NCI-H1048 (cell line): ENCODE data around the gene GLB1L3.

ENCODE experiments used
- DNase-seq: peaks from one replicate; lab custom pipeline; 2025; lab: John Stamatoyannopoulos, UW

Gene GLB1L3, protein sequence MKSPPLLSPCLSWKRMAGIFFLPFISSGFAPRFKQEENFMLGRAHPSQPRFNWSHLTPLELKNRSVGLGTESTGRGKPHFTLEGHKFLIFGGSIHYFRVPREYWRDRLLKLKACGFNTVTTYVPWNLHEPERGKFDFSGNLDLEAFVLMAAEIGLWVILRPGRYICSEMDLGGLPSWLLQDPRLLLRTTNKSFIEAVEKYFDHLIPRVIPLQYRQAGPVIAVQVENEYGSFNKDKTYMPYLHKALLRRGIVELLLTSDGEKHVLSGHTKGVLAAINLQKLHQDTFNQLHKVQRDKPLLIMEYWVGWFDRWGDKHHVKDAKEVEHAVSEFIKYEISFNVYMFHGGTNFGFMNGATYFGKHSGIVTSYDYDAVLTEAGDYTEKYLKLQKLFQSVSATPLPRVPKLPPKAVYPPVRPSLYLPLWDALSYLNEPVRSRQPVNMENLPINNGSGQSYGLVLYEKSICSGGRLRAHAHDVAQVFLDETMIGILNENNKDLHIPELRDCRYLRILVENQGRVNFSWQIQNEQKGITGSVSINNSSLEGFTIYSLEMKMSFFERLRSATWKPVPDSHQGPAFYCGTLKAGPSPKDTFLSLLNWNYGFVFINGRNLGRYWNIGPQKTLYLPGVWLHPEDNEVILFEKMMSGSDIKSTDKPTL

DNA sequence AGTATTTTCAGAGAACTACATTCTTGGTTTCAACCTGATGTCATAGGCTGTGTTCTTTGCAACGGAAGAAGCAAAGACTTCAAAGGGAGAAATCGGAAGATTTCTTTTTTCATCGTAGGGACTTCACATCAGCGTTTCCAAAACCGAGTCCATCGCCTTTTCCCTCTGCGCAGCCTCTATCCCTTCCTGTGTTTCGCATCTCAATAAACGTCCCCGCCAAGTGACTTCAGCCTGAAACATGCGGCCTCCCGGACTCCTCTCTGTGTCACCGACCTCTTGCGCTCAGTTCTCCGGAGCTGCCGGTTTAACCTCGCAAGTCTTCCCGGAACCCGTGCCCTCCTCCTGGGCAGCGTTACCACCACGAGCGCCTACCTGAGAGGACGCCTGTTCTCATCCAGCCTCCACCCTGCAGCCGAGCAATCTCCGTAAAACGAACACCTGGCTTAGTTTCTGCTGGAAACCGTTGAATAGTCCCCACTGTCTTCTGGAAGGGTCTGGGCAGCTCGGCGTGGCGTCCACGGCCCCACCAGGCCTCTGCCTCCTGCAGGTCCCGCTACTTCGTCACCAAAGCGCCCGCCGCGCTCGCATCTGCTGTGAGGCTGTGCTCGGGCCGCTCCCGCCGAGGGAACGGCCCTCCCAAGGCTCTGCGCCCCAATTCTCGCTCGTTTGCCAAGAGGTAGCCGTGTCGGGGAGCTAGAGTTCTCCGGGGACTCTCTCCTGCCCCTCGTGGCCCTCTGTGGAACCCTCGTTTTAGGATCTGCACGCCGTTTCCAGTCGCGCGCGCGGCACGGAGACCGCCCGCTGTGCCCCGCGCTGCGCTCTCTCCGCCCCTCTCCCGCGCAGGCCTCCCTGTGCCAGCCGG, at the start of gene GLB1L3:
Gene GLB1L3, plus strand, starts transcription at position 846 of the 862 bp plus-strand sequence. CDS start 362 bp downstream, outside the sequence.
- DNase-seq: no peak

DNA sequence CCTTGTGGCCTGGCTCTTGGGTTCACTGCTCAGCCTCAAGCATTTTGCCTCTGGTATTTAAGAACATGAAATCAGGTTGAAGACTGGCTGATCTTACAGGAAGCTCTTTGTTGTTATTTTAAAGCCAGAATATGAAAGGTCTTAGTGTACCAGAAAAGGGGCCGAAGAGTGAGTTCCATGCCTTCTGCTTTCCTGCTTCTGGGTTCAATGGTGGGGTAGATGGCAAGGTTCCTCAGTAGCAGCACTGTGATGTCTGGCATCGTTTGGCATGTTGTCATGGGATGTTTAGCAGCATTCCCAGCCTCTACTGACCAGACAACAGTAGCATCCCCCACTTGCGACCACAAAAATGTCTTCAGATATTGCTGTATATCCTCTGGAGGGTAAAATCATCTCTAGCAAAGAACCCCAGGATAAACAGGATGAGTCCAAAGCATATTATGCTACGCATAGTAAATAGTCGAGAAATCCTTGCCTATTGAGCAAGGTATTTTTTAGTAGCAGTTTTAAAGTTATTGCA, 49.3 kb upstream of the GLB1L3 start:
- DNase-seq: no peak

DNA sequence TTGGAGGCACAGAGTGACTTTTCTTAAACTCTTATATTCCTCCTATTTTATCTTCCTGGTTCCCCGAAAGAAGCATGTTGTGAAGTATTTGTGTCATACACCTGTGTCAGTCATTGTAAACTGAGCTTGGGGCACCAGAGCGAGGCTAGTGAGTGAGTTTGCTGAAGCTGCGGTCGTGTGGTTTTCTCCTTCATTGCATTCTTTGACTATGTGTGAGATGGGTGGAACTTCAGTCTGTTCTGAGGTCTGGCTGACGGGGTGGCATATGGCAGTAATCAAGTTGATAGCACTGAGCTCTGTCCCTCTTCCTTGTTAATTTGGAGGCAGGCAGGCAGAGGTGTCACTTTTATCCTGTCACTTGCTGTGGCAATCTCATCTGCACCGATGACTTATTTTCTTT, 47.6 kb upstream of the GLB1L3 start:
- no peak for DNase-seq

DNA sequence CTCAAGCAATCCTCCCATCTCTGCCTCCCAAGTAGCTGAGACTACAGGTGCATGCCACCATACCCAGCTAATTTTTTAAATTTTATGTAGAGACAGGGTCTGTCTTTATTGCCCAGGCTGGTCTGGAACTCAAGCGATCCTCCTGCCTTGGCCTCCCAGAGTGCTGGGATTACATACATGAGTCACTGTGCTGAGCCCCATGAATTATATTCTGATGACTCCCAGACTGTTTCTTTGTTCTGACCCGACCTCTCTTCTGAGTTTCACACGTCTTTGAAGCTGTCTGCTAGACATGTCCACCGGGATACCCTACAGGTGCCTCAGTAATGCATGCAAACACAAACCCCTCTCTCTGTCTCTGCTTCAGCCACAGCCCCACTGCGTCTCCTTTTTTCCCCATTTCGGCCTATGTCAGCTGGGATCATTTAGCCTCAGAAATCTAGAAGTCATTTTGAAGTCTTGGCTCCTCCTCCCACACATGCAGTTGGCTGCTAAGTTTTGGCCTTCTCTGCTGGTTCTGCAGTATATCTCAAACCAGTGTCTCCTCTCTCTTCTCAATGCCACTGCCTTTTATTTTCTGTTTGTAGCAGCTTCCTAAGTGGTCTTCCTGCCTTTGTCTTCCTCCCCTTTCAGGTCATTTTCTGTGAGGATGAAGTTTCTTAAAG, 46.9 kb upstream of the GLB1L3 start:
- no peak for DNase-seq

DNA sequence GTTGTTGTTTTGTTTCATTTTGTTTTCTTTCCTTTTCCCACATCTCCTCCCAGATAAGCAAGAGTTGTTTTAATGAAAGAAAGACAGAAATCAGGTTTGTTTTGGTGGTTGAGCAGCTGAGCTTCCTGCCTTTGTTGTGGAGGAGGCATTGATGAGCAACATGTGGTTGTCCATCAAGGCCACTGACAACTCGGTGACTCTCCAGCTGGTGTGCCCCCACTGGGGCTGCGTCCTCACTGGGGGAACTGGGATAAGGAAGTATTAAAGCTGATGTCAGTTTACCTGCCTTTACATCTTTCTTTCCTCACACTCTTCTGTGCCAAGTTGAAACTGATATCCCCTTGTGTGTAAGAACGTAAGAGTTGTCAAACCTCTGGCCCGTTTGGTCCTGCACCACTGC, 45.8 kb upstream of the GLB1L3 start:
- no peak for DNase-seq

DNA sequence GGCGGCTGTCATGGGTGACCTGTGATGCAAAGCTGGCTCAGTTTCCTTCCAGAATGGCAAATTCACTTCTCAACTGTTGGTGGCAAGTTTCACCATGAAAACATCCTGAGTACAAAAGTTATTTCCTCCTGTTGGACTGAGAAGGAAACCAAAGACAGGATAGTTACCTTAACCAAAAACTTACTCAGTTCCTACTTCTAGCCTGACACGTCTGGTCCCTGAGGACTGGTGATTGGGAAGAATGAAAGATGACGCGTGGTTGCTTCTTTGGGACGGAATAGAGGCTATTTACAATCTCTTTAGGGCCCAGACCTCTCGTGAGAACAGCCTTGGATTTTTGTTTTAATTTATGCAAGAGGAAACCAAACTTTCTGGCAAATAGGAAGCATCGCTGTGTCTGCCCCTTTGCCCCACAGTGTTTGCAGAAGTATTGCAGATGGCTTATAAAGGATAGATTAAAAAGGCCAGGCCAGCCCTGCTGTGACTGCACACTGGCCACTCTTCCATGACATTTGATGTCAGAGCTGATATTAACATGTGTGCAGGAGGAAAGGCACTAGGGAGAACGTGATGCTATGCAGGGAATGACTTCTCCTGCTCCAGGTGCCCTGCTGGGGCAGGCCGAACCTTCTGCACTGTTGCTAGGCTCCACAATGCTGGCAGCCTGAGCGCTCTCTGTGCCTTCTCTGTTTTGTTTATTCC, 44.1 kb upstream of the GLB1L3 start:
- no peak for DNase-seq

DNA sequence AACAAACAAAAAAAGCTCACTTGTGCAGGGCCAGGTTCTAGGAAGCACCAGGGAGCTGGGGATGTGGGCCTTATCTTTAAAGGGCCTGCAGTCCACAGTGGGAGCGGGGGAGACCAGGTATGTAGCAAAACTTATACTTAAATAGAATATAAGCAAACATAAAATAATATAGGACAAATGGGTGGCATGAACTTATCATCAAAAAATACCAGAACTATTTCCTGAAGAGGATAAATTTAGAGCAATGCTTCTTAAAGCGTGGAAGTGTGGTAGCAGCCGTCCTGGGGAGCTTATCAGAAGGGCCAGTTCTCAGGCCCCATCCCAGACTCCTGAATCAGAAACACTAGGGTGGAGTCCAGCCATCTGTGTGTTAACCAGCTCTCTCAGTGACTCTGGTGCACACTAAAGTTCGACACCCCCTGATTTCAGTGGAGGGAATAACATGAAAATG, 42.4 kb upstream of the GLB1L3 start:
- DNase-seq: no peak

DNA sequence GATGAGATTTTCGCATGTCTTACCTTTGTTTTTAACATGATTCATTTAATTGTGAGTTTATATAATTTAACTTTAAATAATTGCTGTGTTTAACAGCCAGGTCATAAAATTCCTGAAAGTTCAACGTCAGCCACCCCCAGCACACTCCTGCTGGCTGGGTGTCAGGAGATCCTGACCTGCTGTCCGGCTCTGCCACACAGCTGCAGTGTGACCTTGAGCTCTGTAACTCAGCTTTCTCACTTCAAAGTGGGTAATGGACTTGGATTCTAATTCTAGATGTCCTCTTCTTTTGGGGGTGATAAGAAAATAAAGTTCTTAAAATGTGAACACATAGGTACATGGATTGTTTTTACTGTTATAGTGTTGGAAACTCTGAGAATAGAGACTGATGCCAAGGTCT, 40.8 kb upstream of the GLB1L3 start:
- DNase-seq: no peak

DNA sequence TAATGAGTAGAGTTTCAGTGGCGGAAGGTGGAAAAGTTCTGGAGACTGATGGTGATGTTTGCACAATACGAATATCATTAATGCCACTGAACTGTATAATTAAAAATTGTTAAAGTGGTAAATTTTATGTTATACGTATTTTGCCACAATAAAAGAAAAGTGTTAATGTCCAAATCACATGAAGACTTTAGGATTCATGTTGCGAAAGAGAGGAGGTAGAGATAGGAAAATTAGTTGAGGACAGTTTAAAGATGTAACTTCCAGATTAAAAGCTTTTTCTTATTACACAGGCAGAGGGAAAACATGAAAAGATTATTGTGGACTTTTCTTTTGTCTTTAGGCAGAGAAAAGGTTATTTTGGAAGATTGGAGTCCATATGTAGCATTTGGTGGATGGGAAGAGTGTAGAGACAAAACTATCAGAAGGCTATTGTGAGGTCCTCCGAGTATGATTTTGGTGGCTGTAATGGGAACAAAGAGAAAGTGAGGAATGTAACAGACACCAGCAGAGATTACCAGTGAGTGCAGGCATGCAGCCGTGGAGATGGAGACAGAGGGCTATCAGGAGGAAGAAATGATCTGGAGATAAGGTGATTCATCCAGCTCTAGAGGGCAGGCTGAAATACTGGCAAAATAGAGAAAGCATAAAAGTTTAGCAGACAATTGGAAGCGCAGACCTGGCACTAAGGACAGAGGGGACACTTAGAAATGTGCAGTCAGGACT, 39.2 kb upstream of the GLB1L3 start:
- DNase-seq: no peak

DNA sequence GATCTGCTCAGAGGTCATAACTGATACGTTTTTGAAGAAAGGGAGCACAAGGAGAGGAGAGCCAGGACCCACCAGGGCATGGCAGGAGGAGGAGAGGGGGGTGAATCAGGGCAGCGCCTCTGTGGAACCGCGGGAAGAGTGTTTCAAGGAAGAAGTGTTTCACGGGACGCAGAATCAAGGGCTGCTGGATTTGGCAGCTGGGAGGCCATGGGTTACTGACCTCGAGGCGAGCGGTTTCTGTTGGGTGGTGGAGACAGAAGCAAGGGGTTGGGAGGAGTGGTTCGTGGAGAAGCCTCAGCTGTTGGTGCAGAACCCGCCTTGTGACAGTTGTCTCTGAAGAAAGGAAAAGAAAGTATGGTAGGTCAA, 38.6 kb upstream of the GLB1L3 start:
- no peak for DNase-seq

DNA sequence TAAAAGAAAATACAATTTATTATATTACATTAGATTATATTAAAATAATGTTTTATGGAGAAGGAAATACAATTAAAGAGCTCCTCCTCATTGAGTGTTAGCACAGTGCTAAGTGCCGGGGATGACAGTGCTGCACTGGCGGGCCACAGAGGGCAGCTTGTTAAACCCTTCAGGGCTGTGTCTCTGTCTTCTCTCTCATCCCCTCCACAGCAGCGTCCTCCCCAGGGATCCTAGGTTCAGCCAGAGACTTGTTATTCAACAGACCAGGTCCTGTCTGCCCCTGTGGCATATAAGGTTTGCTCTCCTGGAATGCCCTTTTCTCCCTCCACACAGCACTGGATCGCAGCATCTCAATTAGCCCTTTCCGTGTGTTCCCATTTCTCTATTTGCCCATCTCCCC, 37.2 kb upstream of the GLB1L3 start:
- DNase-seq: no peak

DNA sequence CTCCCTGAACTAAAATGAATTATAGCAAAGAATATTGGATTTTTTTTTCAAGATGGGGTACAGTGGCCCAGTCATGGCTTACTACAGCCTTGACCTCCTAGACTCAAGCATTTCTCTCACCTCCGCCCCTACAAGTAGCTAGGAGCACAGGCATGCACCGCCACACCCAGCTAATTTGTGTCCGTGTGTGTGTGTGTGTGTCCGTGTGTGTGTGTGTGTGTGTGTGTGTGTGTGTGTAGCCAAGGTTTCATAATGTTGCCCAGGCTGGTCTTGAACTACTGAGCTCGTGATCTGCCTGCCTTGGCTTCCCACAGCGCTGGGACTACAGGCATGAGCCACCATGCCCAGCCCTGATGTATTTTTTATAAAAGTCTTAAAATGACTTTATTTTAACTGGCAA, 35.6 kb upstream of the GLB1L3 start:
- no peak for DNase-seq

DNA sequence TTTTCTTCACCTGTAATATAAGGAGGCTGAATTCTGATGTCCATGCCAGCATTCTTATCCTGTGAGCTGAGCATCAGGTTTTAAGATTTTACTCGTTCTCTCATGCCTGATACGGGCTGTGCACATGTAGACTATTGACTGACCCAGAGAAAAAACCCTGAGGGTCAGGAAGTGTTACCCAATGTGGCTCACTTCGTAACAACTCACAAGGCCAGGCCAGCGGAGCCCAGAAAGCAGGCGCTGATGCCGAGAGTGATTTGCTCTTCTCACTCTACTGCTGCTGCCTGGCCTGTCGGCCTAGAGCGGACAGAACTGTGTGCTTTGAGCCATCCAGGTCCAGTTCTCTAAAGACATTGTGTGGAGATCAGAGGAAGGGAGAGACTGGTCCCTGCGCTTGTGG, 33.8 kb upstream of the GLB1L3 start:
- no peak for DNase-seq

DNA sequence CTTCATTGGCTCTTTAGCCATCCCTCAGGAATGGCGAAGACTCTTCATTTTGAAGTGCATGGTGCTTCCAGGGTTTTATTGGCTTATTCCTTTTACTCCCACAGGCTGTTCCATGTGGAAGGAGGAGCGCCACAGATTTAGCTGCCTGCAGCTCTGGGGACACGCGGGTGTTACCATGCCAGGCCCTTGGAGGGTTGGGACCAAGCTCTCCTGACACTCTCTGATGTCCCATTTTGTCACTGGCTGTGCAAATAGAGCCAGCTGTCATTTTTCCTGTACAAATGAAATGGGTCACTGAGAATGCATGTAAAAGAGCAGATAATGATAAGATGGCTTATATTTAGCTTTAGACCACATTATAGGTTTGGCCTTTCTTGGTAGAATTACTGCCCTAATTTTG, 32.3 kb upstream of the GLB1L3 start:
- no peak for DNase-seq

DNA sequence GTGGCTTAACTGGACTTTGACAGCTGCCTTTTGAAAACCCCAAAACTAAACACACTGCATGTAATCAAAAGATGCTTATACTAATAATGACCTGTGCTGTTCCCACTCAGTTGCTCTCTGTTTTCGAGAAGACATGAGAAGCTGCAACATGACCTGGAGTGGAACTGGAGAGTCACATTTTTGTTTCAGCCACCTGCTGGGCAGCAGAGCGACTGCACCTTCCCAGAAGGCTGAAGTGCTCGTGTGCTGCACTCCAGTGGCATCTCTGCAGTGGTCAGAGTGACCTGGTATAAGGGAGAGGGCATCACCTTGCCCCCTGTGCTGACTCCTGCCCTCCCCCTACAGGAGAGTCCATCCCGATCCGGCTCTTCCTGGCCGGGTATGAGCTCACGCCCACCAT, 31.6 kb upstream of the GLB1L3 start:
- DNase-seq: no peak

DNA sequence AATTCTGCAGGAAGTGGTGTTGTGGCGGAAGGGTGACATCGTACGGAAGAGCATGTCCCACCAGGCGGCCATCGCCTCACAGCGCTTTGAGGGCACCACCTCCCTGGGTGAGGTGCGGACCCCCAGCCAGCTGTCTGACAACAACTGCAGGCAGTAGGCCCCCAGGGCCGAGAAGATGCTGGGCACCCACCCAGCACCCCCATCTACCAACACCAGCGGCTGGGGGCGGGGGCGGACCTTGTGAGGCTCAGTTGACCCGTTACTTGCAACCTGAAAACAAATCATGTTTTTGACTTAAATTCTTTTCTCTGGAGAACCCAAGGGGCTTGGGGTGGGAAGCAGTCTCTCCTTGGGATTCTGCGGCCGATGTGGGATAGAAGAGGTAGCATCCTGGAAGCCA, 30.7 kb upstream of the GLB1L3 start:
- no peak for DNase-seq

DNA sequence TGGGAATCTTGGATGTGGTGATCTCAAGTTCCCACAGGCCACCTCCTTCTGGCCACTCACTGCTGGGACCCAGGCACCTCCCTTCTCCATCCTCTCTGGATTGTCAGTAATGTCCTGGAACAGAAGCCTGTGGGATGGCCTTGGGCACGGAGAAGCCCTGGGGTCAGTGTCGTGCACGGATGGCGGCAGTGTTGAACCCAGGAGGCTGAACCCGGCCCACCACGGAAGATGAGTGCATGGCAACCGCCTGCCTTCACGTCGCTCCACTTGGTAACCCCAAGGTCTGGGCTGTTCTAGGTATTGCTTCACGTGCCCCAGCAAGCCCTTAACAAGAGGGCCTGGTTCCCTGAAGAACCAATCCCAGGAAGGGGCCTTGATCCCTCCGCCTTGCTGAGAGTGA, 30.1 kb upstream of the GLB1L3 start:
- no peak for DNase-seq

DNA sequence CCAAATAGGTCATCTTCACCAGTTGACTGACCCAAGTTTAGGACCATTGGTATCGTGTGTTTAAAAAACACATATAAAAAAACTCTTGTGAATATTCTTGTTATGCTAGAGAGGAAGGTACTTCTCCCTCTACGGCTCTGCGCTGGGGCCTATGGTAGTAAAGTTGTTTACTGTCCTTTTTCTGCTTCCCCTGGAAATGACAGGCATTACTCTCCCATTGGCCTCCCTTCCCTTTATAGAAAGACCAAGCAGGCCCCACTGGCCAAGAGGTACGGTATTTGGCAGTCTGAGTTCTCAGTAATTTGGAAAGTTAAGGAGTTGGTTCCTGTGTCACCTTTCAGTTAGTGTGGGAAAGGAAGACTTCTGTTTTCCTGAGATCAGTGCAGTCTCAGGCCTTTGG, 29.5 kb upstream of the GLB1L3 start:
- DNase-seq: no peak

DNA sequence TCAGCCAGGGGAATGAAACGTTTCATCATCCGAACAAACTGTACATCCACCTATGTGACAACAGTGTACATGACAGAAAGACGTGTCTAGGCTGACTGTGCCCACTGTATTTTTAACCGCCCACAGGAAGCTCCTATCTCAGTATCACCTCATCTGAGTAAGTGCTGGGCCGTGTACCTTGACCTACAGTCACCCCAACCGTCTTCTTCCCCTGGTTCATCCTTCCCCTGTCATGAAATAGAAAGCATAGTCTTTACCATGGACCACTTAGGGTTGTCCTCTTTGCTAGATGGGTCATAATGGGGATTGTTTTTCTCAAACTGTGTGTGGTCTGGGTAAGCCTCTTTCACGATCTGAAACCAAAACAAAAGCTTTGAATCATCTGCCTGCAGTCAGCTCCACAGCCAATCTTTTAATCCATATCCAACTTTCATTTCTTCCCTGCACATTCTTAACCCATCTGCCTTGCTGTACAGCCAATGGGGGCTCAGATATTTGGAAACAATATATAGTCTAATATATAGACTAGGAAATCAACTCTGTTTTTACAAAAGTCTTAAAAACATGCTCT, 27.2 kb upstream of the GLB1L3 start:
- DNase-seq: no peak

DNA sequence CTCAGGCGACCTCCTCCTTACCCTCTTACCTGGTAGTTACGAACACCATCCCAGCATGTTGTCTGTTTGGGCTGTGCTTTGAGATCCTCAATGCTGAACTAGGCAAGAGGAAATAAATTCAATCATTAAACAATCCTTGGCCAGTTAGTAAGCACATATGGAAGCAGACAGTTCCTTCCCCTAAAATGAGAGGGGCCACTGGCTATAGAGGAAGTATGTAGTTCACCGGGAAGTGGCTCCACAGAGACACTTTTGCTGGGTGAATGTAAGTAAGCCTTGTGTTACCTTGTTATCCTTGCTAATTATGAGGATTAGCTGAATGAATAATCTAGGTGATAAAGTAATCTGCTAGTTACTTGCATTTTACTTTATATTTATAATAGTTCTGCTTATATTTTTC, 25.9 kb upstream of the GLB1L3 start:
- no peak for DNase-seq
